K562 (cell line): Measurements from ENCODE around the gene ELF3. TPM values are rescaled to one million over a fixed set of nuclear protein-coding genes. Genes with fewer than 3 reads are reported as not detected.

Experiments
- EGR1 ChIP-seq: fragments of 450-650 bp; conservative IDR thresholded peaks from 2 replicates; pipeline ENCODE4 v1.6.1; 2017; ENCODE audit warnings: mild to moderate bottlenecking
- FOXA3 ChIP-seq, 2 experiments: fragments of 450-650 bp in 1 of 2; sonication (generic) in 1 of 2; formaldehyde crosslinking; IDR thresholded peaks in 1 of 2; conservative IDR thresholded peaks in 1 of 2; 2 replicates each; pipeline versions ENCODE4 v1.4.0 to v1.8.0; 2020 to 2022; ENCODE audit warnings: mild to moderate bottlenecking in 2 of 2, missing genetic modification reagents in 1 of 2
- IRF1 ChIP-seq: sonication (generic); formaldehyde crosslinking; IDR thresholded peaks from 2 replicates; pipeline ENCODE4 v1.8.0; 2022; ENCODE audit warnings: missing genetic modification reagents, mild to moderate bottlenecking, borderline replicate concordance
- MAZ ChIP-seq, 2 experiments: fragments of 450-650 bp in 1 of 2; sonication (generic) in 1 of 2; formaldehyde crosslinking; IDR thresholded peaks in 1 of 2; conservative IDR thresholded peaks in 1 of 2; 2 replicates each; pipeline versions ENCODE4 v1.4.0 to v1.5.0; 2020; ENCODE audit warnings: mild to moderate bottlenecking in 1 of 2, missing genetic modification reagents in 1 of 2
- MTA2 ChIP-seq: fragments of 450-650 bp; IDR thresholded peaks from 2 replicates; pipeline ENCODE4 v1.6.1; 2016; ENCODE audit warnings: low read depth
- NFATC3 ChIP-seq: fragments of 450-650 bp; IDR thresholded peaks from 2 replicates; pipeline ENCODE4 v1.6.1; 2017; ENCODE audit warnings: mild to moderate bottlenecking
- POLR3G ChIP-seq: IDR thresholded peaks from 2 replicates; pipeline ENCODE4 v1.6.1; 2011; ENCODE audit not compliant: insufficient read length, insufficient replicate concordance; ENCODE audit errors: extremely low read depth
- SMARCC2 ChIP-seq: fragments of 450-650 bp; IDR thresholded peaks from 2 replicates; pipeline ENCODE4 v1.6.1; 2017; ENCODE audit warnings: antibody characterized with exemption, moderate library complexity, mild to moderate bottlenecking, low read depth
- SP2 ChIP-seq: IDR thresholded peaks from 2 replicates; pipeline ENCODE4 v1.6.1; 2011; ENCODE audit warnings: mild to moderate bottlenecking, low read depth, low read length, moderate library complexity; ENCODE audit not compliant: poor library complexity, severe bottlenecking; ENCODE audit errors: extremely low read depth
- SPI1 ChIP-seq: IDR thresholded peaks from 2 replicates; pipeline ENCODE4 v1.6.1; 2011; ENCODE audit warnings: low read depth, low read length, control low read depth, borderline replicate concordance
- SRF ChIP-seq, 2 experiments: fragments of 250-450, 450-650 bp in 1 of 2; sonication (Bioruptor Pico) in 1 of 2; sonication (generic) in 1 of 2; formaldehyde crosslinking; IDR thresholded peaks; 2 replicates each; pipeline versions ENCODE4 v1.5.0 to v1.5.1; 2020 to 2022; ENCODE audit warnings: mild to moderate bottlenecking in 1 of 2, missing genetic modification reagents in 1 of 2
- STAT5B ChIP-seq: fragments of 250-450 bp; sonication (Bioruptor Pico); IDR thresholded peaks from 2 replicates; pipeline ENCODE4 v1.8.0; 2021; ENCODE audit warnings: mild to moderate bottlenecking, inconsistent platforms
- TBL1XR1 ChIP-seq, 2 experiments: IDR thresholded peaks; 2 replicates each; pipeline ENCODE4 v1.6.1; 2012; ENCODE audit warnings: improper control_type of control experiment in 2 of 2, low read length in 2 of 2, mild to moderate bottlenecking in 1 of 2
- ZNF232 ChIP-seq: sonication (generic); formaldehyde crosslinking; IDR thresholded peaks from 2 replicates; pipeline ENCODE4 v1.8.0; 2022; ENCODE audit warnings: mild to moderate bottlenecking, missing genetic modification reagents
- ZNF280B ChIP-seq: fragments of 250-450 bp; sonication (Bioruptor Pico); IDR thresholded peaks from 2 replicates; pipeline ENCODE4 v1.5.1; 2021; ENCODE audit warnings: mild to moderate bottlenecking
- ZNF445 ChIP-seq: fragments of 250-450 bp; sonication (Bioruptor Pico); IDR thresholded peaks from 2 replicates; pipeline ENCODE4 v1.4.0; 2020; ENCODE audit warnings: low read depth, mild to moderate bottlenecking, moderate library complexity
- polyA plus RNA-seq, 8 experiments: library from polyadenylated mRNA; depleted of rRNA in 4 of 8; stranded (reverse) in 5 of 8; unstranded in 3 of 8; fragments of >200 nt; fragmentation: Nextera tagmentation in 2 of 8; fragmentation: Illumina TruSeq in 1 of 8; extraction: Ambion mirVana in 2 of 8; extraction: Trizol in 1 of 8; gene quantifications; 2 replicates each; pipeline versions ENCODE4 v1.2.1 to v1.2.3, GENCODE V29; 2011 to 2014; ENCODE audit warnings: inconsistent platforms in 1 of 8, missing spikeins in 1 of 8
- total RNA-seq, 7 experiments: library from RNA; depleted of rRNA in 6 of 7; stranded (reverse); fragments of >200 nt in 6 of 7; fragmentation: Illumina TruSeq in 2 of 7; extraction: Trizol in 2 of 7; gene quantifications; 2 replicates each; pipeline versions ENCODE4 v1.2.1 to v1.2.3, GENCODE V29; 2011 to 2021; ENCODE audit warnings: low replicate concordance in 1 of 7
- TF ChIP-seq, protein P1 (sequence below): fragments of 250-450 bp; sonication (Bioruptor Pico); IDR thresholded peaks from 2 replicates; pipeline ENCODE4 v1.8.0; 2021; ENCODE audit warnings: mild to moderate bottlenecking, moderate library complexity
- TF ChIP-seq, protein P2 (sequence below): IDR thresholded peaks from 2 replicates; pipeline ENCODE4 v1.6.1; 2016; ENCODE audit warnings: missing genetic modification characterization, missing compliant biosample characterization
- TF ChIP-seq, protein P3 (sequence below): fragments of 450-650 bp; IDR thresholded peaks from one replicate; pipeline ENCODE4 v1.6.1; 2018; ENCODE audit warnings: mild to moderate bottlenecking, moderate library complexity; ENCODE audit not compliant: partially characterized antibody

Gene ELF3
- total and polyA plus RNA-seq, 9 of the 15 experiments (the other 6 are each of a cell fraction or from before 2014, with no cell fraction given): 0.03 to 1.2 (median 0.07) TPM; not detected in 4

DNA sequence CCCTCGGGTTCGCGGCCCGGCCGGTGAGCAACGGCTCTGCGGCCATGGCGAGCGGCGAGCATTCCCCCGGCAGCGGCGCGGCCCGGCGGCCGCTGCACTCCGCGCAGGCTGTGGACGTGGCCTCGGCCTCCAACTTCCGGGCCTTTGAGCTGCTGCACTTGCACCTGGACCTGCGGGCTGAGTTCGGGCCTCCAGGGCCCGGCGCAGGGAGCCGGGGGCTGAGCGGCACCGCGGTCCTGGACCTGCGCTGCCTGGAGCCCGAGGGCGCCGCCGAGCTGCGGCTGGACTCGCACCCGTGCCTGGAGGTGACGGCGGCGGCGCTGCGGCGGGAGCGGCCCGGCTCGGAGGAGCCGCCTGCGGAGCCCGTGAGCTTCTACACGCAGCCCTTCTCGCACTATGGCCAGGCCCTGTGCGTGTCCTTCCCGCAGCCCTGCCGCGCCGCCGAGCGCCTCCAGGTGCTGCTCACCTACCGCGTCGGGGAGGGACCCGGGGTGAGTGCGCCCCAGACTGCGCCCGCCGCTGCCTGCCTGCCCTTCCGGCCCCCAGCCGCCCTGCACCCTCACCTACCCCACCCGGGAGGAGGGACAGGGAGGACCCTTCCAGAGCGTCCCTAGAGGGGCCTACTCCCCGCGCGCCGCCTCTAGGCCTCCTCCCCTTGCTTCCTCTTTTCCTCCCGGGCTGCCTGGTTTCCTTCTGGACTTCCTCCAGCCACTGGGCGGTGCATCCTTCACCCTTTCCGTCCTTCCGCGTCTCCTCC is 27.6 kb upstream of the ELF3 start, which contains the start of gene RNPEP (continued):
- TF ChIP-seq, protein P1, sequence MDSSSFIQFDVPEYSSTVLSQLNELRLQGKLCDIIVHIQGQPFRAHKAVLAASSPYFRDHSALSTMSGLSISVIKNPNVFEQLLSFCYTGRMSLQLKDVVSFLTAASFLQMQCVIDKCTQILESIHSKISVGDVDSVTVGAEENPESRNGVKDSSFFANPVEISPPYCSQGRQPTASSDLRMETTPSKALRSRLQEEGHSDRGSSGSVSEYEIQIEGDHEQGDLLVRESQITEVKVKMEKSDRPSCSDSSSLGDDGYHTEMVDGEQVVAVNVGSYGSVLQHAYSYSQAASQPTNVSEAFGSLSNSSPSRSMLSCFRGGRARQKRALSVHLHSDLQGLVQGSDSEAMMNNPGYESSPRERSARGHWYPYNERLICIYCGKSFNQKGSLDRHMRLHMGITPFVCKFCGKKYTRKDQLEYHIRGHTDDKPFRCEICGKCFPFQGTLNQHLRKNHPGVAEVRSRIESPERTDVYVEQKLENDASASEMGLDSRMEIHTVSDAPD (CRISPR knock-in tag): no peak
- 0 out of 2 replicates have a peak, but pooled peaks have one; percentile 10 for TF ChIP-seq ZNF280B (CRISPR knock-in tag)
- TF ChIP-seq SRF (CRISPR knock-in tag; IDR thresholded peaks at IDR 0.05): no peak
- no peak for TF ChIP-seq ZNF445 (CRISPR knock-in tag)
- TF ChIP-seq ZNF232 (CRISPR knock-in tag): peak; percentile 72; the same call in 1 of the 2 replicates
- TF ChIP-seq TBL1XR1 (IDR thresholded peaks at IDR 0.05; ENCODE audit: low read length in 2 of 2): no peak
- TF ChIP-seq, protein P2, sequence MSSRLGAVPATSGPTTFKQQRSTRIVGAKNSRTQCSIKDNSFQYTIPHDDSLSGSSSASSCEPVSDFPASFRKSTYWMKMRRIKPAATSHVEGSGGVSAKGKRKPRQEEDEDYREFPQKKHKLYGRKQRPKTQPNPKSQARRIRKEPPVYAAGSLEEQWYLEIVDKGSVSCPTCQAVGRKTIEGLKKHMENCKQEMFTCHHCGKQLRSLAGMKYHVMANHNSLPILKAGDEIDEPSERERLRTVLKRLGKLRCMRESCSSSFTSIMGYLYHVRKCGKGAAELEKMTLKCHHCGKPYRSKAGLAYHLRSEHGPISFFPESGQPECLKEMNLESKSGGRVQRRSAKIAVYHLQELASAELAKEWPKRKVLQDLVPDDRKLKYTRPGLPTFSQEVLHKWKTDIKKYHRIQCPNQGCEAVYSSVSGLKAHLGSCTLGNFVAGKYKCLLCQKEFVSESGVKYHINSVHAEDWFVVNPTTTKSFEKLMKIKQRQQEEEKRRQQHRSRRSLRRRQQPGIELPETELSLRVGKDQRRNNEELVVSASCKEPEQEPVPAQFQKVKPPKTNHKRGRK: no peak
- peak; percentile 90; the same call in 1 of the 2 replicates for TF ChIP-seq SPI1
- no peak for TF ChIP-seq POLR3G
- TF ChIP-seq MAZ (CRISPR knock-in tag; conservative IDR thresholded peaks at IDR 0.05 in 1 of 2, IDR thresholded peaks at IDR 0.05 in 1 of 2): peak; percentile 82 to 89
- TF ChIP-seq SMARCC2: no peak
- TF ChIP-seq SP2: no peak
- TF ChIP-seq EGR1: no peak
- TF ChIP-seq IRF1 (CRISPR knock-in tag): no peak
- TF ChIP-seq NFATC3: no peak
- no peak for TF ChIP-seq STAT5B
- TF ChIP-seq, protein P3, sequence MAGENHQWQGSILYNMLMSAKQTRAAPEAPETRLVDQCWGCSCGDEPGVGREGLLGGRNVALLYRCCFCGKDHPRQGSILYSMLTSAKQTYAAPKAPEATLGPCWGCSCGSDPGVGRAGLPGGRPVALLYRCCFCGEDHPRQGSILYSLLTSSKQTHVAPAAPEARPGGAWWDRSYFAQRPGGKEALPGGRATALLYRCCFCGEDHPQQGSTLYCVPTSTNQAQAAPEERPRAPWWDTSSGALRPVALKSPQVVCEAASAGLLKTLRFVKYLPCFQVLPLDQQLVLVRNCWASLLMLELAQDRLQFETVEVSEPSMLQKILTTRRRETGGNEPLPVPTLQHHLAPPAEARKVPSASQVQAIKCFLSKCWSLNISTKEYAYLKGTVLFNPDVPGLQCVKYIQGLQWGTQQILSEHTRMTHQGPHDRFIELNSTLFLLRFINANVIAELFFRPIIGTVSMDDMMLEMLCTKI: no peak
- no peak for TF ChIP-seq MTA2
- peak in 1 of 2 experiments; percentile 81; a peak in 2 of 4 replicates for TF ChIP-seq FOXA3 (CRISPR knock-in tag; conservative IDR thresholded peaks at IDR 0.05 in 1 of 2, IDR thresholded peaks at IDR 0.05 in 1 of 2)
